IMR-90 (cell line): ENCODE results near the gene TFRC. TPM values are rescaled to one million over a fixed set of nuclear protein-coding genes. Genes with fewer than 3 reads are reported as not detected.

Experiments used
- ATAC-seq: fragments of 200-7000 bp; cut with Tn5 transposase; 2 replicates; pipeline ENCODE4 v1.9.1; 2020; ENCODE audit warnings: low read depth, mild to moderate bottlenecking, moderate library complexity
- BruUV-seq: library from RNA; stranded (reverse); fragments of 400-500 nt; replicated peaks from 2 replicates; lab custom pipeline; 2021; lab: Mats Ljungman, UMichigan
- CTCF ChIA-PET: fragments of 300-600 bp; formaldehyde crosslinking; extraction: SDS; loops from one replicate; lab custom pipeline; 2021; ENCODE audit warnings: antibody characterized with exemption; lab: Yijun Ruan, JAX
- POLR2A ChIA-PET: fragments of 300-600 bp; sonication (Branson Sonifier 250); formaldehyde crosslinking; loops from one replicate; lab custom pipeline; 2022; ENCODE audit warnings: antibody characterized with exemption; ENCODE audit not compliant: unreplicated experiment; lab: Charles Lee
- DNase-seq: peaks from one replicate; pipeline ENCODE4 v3.0.0; 2013
- H2AFZ ChIP-seq: replicated peaks from 2 replicates; pipeline ENCODE3; 2013; ENCODE audit warnings: low read length, mild to moderate bottlenecking; ENCODE audit not compliant: poor library complexity
- H2AK5ac ChIP-seq: 2 replicates; pipeline ENCODE4 v1.6.1; 2013; ENCODE audit warnings: low read depth, low read length, inconsistent platforms
- H2AK9ac ChIP-seq: replicated peaks from 2 replicates; pipeline ENCODE3; 2013; ENCODE audit warnings: mild to moderate bottlenecking, low read depth, low read length, moderate library complexity; ENCODE audit not compliant: poor library complexity
- H2BK120ac ChIP-seq: 2 replicates; pipeline ENCODE4 v1.6.1; 2013; ENCODE audit warnings: low read depth, low read length, inconsistent platforms
- H2BK15ac ChIP-seq: 3 replicates; pipeline ENCODE4 v1.6.1; 2013; ENCODE audit warnings: low read depth, low read length, inconsistent platforms
- H2BK20ac ChIP-seq: 2 replicates; pipeline ENCODE4 v1.6.1; 2013; ENCODE audit warnings: low read depth, mild to moderate bottlenecking, inconsistent platforms, low read length, moderate library complexity
- H2BK5ac ChIP-seq: 2 replicates; pipeline ENCODE4 v1.6.1; 2013; ENCODE audit warnings: mild to moderate bottlenecking, low read depth, low read length, inconsistent platforms; ENCODE audit not compliant: poor library complexity, severe bottlenecking
- H3K14ac ChIP-seq: replicated peaks from 2 replicates; pipeline ENCODE4 v1.6.1; 2013; ENCODE audit warnings: low read depth, low read length, inconsistent platforms
- H3K18ac ChIP-seq: 2 replicates; pipeline ENCODE4 v1.6.1; 2013; ENCODE audit warnings: low read depth, low read length, control low read depth
- H3K23ac ChIP-seq: 2 replicates; pipeline ENCODE4 v1.6.1; 2013; ENCODE audit warnings: low read depth, low read length, inconsistent platforms
- H3K27ac ChIP-seq: 2 replicates; pipeline ENCODE4 v1.5.1; 2013; ENCODE audit warnings: mild to moderate bottlenecking, control low read depth, low read length; ENCODE audit not compliant: insufficient read depth
- H3K27me3 ChIP-seq: 2 replicates; pipeline ENCODE4 v1.6.1; 2013; ENCODE audit warnings: low read length; ENCODE audit not compliant: control insufficient read depth, insufficient read depth
- H3K36me3 ChIP-seq: 2 replicates; pipeline ENCODE4 v1.6.1; 2013; ENCODE audit warnings: low read length, mixed read lengths; ENCODE audit not compliant: control insufficient read depth, insufficient read depth
- H3K4ac ChIP-seq: 2 replicates; pipeline ENCODE4 v1.6.1; 2013; ENCODE audit warnings: low read depth, low read length, inconsistent platforms
- H3K4me1 ChIP-seq: 2 replicates; pipeline ENCODE4 v1.6.1; 2013; ENCODE audit warnings: low read length, mixed read lengths; ENCODE audit not compliant: control insufficient read depth, insufficient read depth
- H3K4me2 ChIP-seq: 2 replicates; pipeline ENCODE4 v1.6.1; 2013; ENCODE audit warnings: low read depth, mild to moderate bottlenecking, control low read depth, low read length, moderate library complexity
- H3K4me3 ChIP-seq: 2 replicates; pipeline ENCODE4 v1.5.1; 2013; ENCODE audit warnings: low read depth, mild to moderate bottlenecking, control low read depth, low read length, moderate library complexity; ENCODE audit not compliant: insufficient read depth
- H3K56ac ChIP-seq: 2 replicates; pipeline ENCODE4 v1.6.1; 2013; ENCODE audit warnings: low read length, inconsistent platforms; ENCODE audit not compliant: insufficient read depth; ENCODE audit errors: extremely low read depth
- H3K79me1 ChIP-seq, 2 experiments: 2 replicates each; pipeline ENCODE4 v1.6.1; 2013; ENCODE audit warnings: low read length in 2 of 2, inconsistent platforms in 1 of 2, low read depth in 1 of 2
- H3K9ac ChIP-seq: 2 replicates; pipeline ENCODE4 v1.6.1; 2013; ENCODE audit warnings: low read depth, low read length, control low read depth
- H3K9me1 ChIP-seq: 2 replicates; pipeline ENCODE4 v1.6.1; 2013; ENCODE audit warnings: low read length, inconsistent platforms; ENCODE audit not compliant: insufficient read depth
- H3K9me3 ChIP-seq: 2 replicates; pipeline ENCODE4 v1.6.1; 2013; ENCODE audit warnings: low read length; ENCODE audit not compliant: control insufficient read depth, insufficient read depth
- H4K20me1 ChIP-seq: 2 replicates; pipeline ENCODE4 v1.6.1; 2013; ENCODE audit warnings: low read length, inconsistent platforms; ENCODE audit not compliant: insufficient read depth
- H4K5ac ChIP-seq: 2 replicates; pipeline ENCODE4 v1.6.1; 2013; ENCODE audit warnings: mild to moderate bottlenecking, low read depth, low read length, control low read depth
- H4K8ac ChIP-seq, 2 experiments: 2 replicates each; pipeline ENCODE4 v1.6.1; 2013; ENCODE audit warnings: low read depth in 2 of 2, low read length in 2 of 2, control low read depth in 1 of 2, inconsistent platforms in 1 of 2
- H4K91ac ChIP-seq: 2 replicates; pipeline ENCODE4 v1.6.1; 2013; ENCODE audit warnings: low read depth, low read length, inconsistent platforms; ENCODE audit not compliant: insufficient read depth
- BHLHE40 ChIP-seq: fragments of 150-350 bp; IDR thresholded peaks from 2 replicates; pipeline ENCODE4 v1.6.1; 2016; ENCODE audit warnings: mild to moderate bottlenecking, low read depth, low read length
- CEBPB ChIP-seq: IDR thresholded peaks from 2 replicates; pipeline ENCODE4 v1.6.1; 2012; ENCODE audit warnings: low read depth, low read length, improper control_type of control experiment
- CHD1 ChIP-seq: IDR thresholded peaks from 2 replicates; pipeline ENCODE4 v1.6.1; 2012; ENCODE audit warnings: low read depth, low read length, improper control_type of control experiment
- FOS ChIP-seq: fragments of 150-350 bp; IDR thresholded peaks from 2 replicates; pipeline ENCODE4 v1.6.1; 2016; ENCODE audit warnings: low read depth, low read length
- MAFK ChIP-seq: IDR thresholded peaks from 2 replicates; pipeline ENCODE4 v1.6.1; 2012; ENCODE audit warnings: low read depth, low read length, improper control_type of control experiment
- MAZ ChIP-seq: IDR thresholded peaks from 2 replicates; pipeline ENCODE4 v1.6.1; 2012; ENCODE audit warnings: low read depth, mild to moderate bottlenecking, low read length, improper control_type of control experiment, moderate library complexity, borderline replicate concordance
- MXI1 ChIP-seq: IDR thresholded peaks from 2 replicates; pipeline ENCODE4 v1.6.1; 2012; ENCODE audit warnings: low read depth, mild to moderate bottlenecking, low read length, moderate library complexity, borderline replicate concordance
- NFE2L2 ChIP-seq: fragments of 150-350 bp; IDR thresholded peaks from 2 replicates; pipeline ENCODE4 v1.6.1; 2016; ENCODE audit warnings: low read depth, mild to moderate bottlenecking, low read length
- POLR2A ChIP-seq: IDR thresholded peaks from 2 replicates; pipeline ENCODE4 v1.6.1; 2012; ENCODE audit warnings: mild to moderate bottlenecking, low read depth, low read length
- RAD21 ChIP-seq: IDR thresholded peaks from 2 replicates; pipeline ENCODE4 v1.6.1; 2012; ENCODE audit warnings: low read length, improper control_type of control experiment
- RCOR1 ChIP-seq: IDR thresholded peaks from 2 replicates; pipeline ENCODE4 v1.6.1; 2012; ENCODE audit warnings: mild to moderate bottlenecking, low read length, improper control_type of control experiment; ENCODE audit not compliant: insufficient replicate concordance
- RFX5 ChIP-seq: IDR thresholded peaks from 2 replicates; pipeline ENCODE4 v1.8.0; 2012; ENCODE audit warnings: low read depth, mild to moderate bottlenecking, low read length, moderate library complexity
- SMC3 ChIP-seq: fragments of 150-350 bp; IDR thresholded peaks from 2 replicates; pipeline ENCODE4 v1.6.1; 2016; ENCODE audit warnings: low read depth, mild to moderate bottlenecking, antibody characterized with exemption, low read length, moderate library complexity
- USF2 ChIP-seq: fragments of 150-350 bp; IDR thresholded peaks from 2 replicates; pipeline ENCODE4 v1.6.1; 2017; ENCODE audit warnings: mild to moderate bottlenecking, antibody characterized with exemption, low read length, low read depth
- WGBS, 2 experiments: methylation state at CpG; one replicate each; pipeline versions ENCODE4 v1.1.5 to v1.1.7; 2013; ENCODE audit warnings: missing lambda C conversion rate in 2 of 2; ENCODE audit not compliant: insufficient read length in 1 of 2; ENCODE audit errors: extremely low coverage in 2 of 2; 5-methylcytosine and 5-hydroxymethylcytosine counted together
- dilution Hi-C: fragments of 300-500 bp; cut with HindIII; formaldehyde crosslinking; loops from one replicate; pipeline ENCODE4 v1.14.3; 2018; ENCODE audit warnings: low sequenced_read_pairs; ENCODE audit not compliant: unreplicated experiment
- in situ Hi-C: fragments of 300-500 bp; cut with MboI; formaldehyde crosslinking; loops from 3 replicates; pipeline ENCODE4 v1.14.3; 2019; ENCODE audit warnings: low sequenced_read_pairs, inconsistent platforms, mixed read lengths
- intact Hi-C: fragments of 100-400 bp; cut with micrococcal nuclease; formaldehyde crosslinking; loops from 2 replicates; pipeline ENCODE4 v1.10.0; 2022
- polyA plus RNA-seq, 3 experiments: library from polyadenylated mRNA; depleted of rRNA; stranded (reverse); fragments of >200 nt; gene quantifications; 2 replicates each; pipeline ENCODE4 v1.2.3, GENCODE V29; 2012; ENCODE audit warnings: low replicate concordance in 1 of 3
- total RNA-seq: library from RNA; depleted of rRNA; stranded (reverse); fragments of >200 nt; gene quantifications from 2 replicates; pipeline ENCODE4 v1.2.3, GENCODE V29; 2012
- TF ChIP-seq, protein P1 (sequence below): conservative IDR thresholded peaks from 2 replicates; pipeline ENCODE4 v1.5.1; 2012; ENCODE audit warnings: mild to moderate bottlenecking, low read depth, low read length, improper control_type of control experiment
- TF ChIP-seq, protein P2 (sequence below): fragments of 150-350 bp; IDR thresholded peaks from 2 replicates; pipeline ENCODE4 v1.6.1; 2016; ENCODE audit warnings: low read depth, mild to moderate bottlenecking, low read length, moderate library complexity, borderline replicate concordance

The TFRC gene
- total and polyA plus RNA-seq, 2 of the 4 experiments (the other 2 are of a cell fraction): 78.6 to 156 TPM

- H3K14ac ChIP-seq: no peak overlapping the region
- H3K36me3 ChIP-seq: peaks cover 50% of the 10 kb centered on the region
These were observed 17.9 kb downstream of the TFRC start for GRCh38 chr3:196063971-196064370.

More at GRCh38 chr3:196063971-196064370, 17.9 kb downstream of the TFRC start:
- Histone ChIP-seq H3K9me3 (no peaks in the 10 kb centered on the region), H3K9ac (no peak overlapping the region), H2AFZ (no peak overlapping the region), H3K4me1 (peaks cover 10% of the 10 kb centered on the region), H2BK120ac (no peak overlapping the region), H3K56ac (no peak overlapping the region), H2BK20ac (no peak overlapping the region), H4K91ac (no peak overlapping the region), H3K4ac (no peak overlapping the region), H3K4me2 (peak overlapping the region; percentile 29; the same call in 1 of the 2 replicates), H2BK5ac (peak overlapping the region; percentile 56), H4K8ac (peak overlapping the region in 1 of 2 experiments; percentile 11; a peak in 1 of 4 replicates), H4K20me1 (no peaks in the 10 kb centered on the region; the same call in 1 of the 2 replicates), H3K27ac (no peak overlapping the region; the same call in 1 of the 2 replicates), H3K23ac (no peak overlapping the region), H2AK9ac (no peak overlapping the region), H3K4me3 (no peak overlapping the region), H3K27me3 (no peaks in the 10 kb centered on the region), H3K18ac (peak overlapping the region; percentile 77; the same call in 1 of the 2 replicates), H2BK15ac (no peak overlapping the region), H2AK5ac (no peak overlapping the region; the same call in 1 of the 2 replicates), H4K5ac (peak overlapping the region; percentile 70; the same call in 1 of the 2 replicates), H3K79me1 (peaks cover 3 to 9% of the 10 kb centered on the region in 2 experiments; a peak in 2 of 4 replicates), H3K9me1 (no peaks in the 10 kb centered on the region)
- no peak for TF ChIP-seq RFX5
- TF ChIP-seq USF2: no peak
- no peak for TF ChIP-seq CHD1
- no peak for TF ChIP-seq NFE2L2
- TF ChIP-seq MAFK: no peak
- no peak for TF ChIP-seq FOS
- TF ChIP-seq RCOR1: no peak
- TF ChIP-seq, protein P1, sequence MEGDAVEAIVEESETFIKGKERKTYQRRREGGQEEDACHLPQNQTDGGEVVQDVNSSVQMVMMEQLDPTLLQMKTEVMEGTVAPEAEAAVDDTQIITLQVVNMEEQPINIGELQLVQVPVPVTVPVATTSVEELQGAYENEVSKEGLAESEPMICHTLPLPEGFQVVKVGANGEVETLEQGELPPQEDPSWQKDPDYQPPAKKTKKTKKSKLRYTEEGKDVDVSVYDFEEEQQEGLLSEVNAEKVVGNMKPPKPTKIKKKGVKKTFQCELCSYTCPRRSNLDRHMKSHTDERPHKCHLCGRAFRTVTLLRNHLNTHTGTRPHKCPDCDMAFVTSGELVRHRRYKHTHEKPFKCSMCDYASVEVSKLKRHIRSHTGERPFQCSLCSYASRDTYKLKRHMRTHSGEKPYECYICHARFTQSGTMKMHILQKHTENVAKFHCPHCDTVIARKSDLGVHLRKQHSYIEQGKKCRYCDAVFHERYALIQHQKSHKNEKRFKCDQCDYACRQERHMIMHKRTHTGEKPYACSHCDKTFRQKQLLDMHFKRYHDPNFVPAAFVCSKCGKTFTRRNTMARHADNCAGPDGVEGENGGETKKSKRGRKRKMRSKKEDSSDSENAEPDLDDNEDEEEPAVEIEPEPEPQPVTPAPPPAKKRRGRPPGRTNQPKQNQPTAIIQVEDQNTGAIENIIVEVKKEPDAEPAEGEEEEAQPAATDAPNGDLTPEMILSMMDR: no peak
- no peak for TF ChIP-seq SMC3
- no peak for TF ChIP-seq MAZ
- TF ChIP-seq, protein P2, sequence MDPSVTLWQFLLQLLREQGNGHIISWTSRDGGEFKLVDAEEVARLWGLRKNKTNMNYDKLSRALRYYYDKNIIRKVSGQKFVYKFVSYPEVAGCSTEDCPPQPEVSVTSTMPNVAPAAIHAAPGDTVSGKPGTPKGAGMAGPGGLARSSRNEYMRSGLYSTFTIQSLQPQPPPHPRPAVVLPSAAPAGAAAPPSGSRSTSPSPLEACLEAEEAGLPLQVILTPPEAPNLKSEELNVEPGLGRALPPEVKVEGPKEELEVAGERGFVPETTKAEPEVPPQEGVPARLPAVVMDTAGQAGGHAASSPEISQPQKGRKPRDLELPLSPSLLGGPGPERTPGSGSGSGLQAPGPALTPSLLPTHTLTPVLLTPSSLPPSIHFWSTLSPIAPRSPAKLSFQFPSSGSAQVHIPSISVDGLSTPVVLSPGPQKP: no peak
- no peak for TF ChIP-seq BHLHE40
- no peak for TF ChIP-seq POLR2A
- no peak for TF ChIP-seq RAD21
- TF ChIP-seq MXI1: no peak
- TF ChIP-seq CEBPB: no peak
- ATAC-seq (peak; percentile 47), DNase-seq (peak; percentile 22)
- no TSS peak for BruUV-seq
- intact Hi-C loops (no loop called here), in situ Hi-C loops (no loop called here), dilution Hi-C loops (loop anchor here (25.0 kb wide), 1 partner anchor 123 kb away; no protein-coding TSS in a partner anchor)
- WGBS, 2 experiments: no CpG with 5 or more reads among the region's 1 CpG
- CTCF ChIA-PET: interaction anchor here (0.8 to 1.6 kb wide), 3 partner anchors 9 to 132 kb away, joined by 3 to 8 read pairs (median 5); no protein-coding TSS in a partner anchor
- POLR2A ChIA-PET: no interaction called here
